ENCODE measurements around the gene KCNAB1. TPM values are rescaled to one million over a fixed set of nuclear protein-coding genes. Genes with fewer than 3 reads are reported as not detected.

Gene KCNAB1
- total and polyA plus RNA-seq, 10 of the 15 experiments (the other 5 are each of a cell fraction or from before 2014, with no cell fraction given), result 0.11 to 0.69 (median 0.43) TPM; not detected in 6

DNA sequence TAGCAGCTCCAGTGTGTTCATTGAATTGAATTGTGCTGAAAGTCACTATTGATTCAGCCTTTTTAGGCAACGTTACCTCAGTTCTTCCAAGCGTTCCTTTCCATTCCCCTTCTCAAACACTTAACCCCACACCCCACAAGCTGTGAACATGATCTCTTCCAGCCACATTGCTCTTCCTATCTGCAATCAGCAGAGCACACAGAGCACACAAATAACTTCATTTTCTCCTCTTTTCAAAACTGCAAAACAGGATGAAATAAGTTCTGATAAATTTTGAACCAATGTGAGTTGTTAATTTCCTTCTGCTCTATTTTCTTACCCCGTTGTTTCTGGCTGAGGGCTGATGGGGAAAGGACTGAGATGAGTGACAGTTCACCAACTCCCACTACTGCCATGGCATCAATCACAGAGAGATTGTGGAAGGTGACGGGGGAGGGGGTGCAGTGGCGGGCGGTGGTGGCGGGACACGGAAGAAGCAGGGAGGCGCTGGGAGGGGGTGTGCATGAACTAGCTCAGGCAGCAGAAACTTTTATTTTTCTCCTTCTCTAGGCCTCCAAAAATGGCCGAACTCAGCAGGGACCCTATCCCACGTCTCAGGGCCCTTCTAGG, 287.3 kb downstream of the KCNAB1 start:
- CTCF ChIA-PET, result interaction anchor here (0.6 to 1.6 kb wide), 3 partner anchors 25 to 794 kb away, joined by 3 to 4 read pairs (median 4); no protein-coding TSS in a partner anchor
- POLR2A ChIA-PET, result no interaction called here
- Histone ChIP-seq H3K27ac (ENCODE audit: control insufficient read depth, insufficient read depth) (no peak overlapping the region), H3K4me1 (ENCODE audit: control insufficient read depth, insufficient read depth, low read length) (no peaks in the 10 kb centered on the region), H3K4me2 (ENCODE audit: control insufficient read depth, insufficient read depth) (no peak overlapping the region), H3K9me3 (replicated peaks; ENCODE audit: control insufficient read depth, insufficient read depth, low read length) (no peaks in the 10 kb centered on the region), H3K4me3 (no peak overlapping the region), H3K36me3 (ENCODE audit: control insufficient read depth in 2 of 2, insufficient read depth in 2 of 2, low read length in 1 of 2) (no peaks in the 10 kb centered on the region), H3K9ac (ENCODE audit: control insufficient read depth, insufficient read depth, low read length) (no peak overlapping the region), H3K27me3 (replicated peaks in 1 of 2; ENCODE audit: control insufficient read depth in 2 of 2, insufficient read depth in 2 of 2, low read length in 1 of 2) (peaks cover 0 to 2% of the 10 kb centered on the region in 2 experiments; a peak in 1 of 4 replicates), H3K79me2 (ENCODE audit: control insufficient read depth, insufficient read depth, low read length) (no peaks in the 10 kb centered on the region), H2AFZ (ENCODE audit: control insufficient read depth, low read depth, low read length) (no peak overlapping the region), H4K20me1 (ENCODE audit: control insufficient read depth, insufficient read depth) (no peaks in the 10 kb centered on the region)
- in situ Hi-C loops (cut with MboI) (no loop called here), intact Hi-C loops (cut with micrococcal nuclease; ENCODE audit: unreplicated experiment) (no loop called here)
- FAIRE-seq (no peak), ATAC-seq (no peak), DNase-seq (ENCODE audit: low read depth, low spot score) (no peak)
- 41% methylated on average over 5 of the region's 11 CpGs for WGBS (ENCODE audit: insufficient coverage, insufficient replicate concordance, low lambda C conversion rate, missing lambda C conversion rate)
- SMC1A ChIA-PET (ENCODE audit: uncharacterized antibody, unreplicated experiment), result no interaction called here
- no TSS peak for BruUV-seq (replicated peaks)
- RAD21 ChIA-PET (ENCODE audit: unreplicated experiment), result no interaction called here
- TF ChIP-seq GABPA (IDR thresholded peaks at IDR 0.05; ENCODE audit: low read depth) (no peak), FOXM1 (IDR thresholded peaks at IDR 0.05; ENCODE audit: low read depth, low read length) (no peak), ELK1 (IDR thresholded peaks at IDR 0.05; ENCODE audit: low read depth, low read length) (no peak), ZNF217 (IDR thresholded peaks at IDR 0.05) (no peak), ZBTB40 (IDR thresholded peaks at IDR 0.05; ENCODE audit: borderline replicate concordance) (no peak), ZNF622 (IDR thresholded peaks at IDR 0.05) (no peak), CUX1 (IDR thresholded peaks at IDR 0.05; ENCODE audit: insufficient replicate concordance, low read depth, low read length) (no peak)
- TF ChIP-seq, protein P1, sequence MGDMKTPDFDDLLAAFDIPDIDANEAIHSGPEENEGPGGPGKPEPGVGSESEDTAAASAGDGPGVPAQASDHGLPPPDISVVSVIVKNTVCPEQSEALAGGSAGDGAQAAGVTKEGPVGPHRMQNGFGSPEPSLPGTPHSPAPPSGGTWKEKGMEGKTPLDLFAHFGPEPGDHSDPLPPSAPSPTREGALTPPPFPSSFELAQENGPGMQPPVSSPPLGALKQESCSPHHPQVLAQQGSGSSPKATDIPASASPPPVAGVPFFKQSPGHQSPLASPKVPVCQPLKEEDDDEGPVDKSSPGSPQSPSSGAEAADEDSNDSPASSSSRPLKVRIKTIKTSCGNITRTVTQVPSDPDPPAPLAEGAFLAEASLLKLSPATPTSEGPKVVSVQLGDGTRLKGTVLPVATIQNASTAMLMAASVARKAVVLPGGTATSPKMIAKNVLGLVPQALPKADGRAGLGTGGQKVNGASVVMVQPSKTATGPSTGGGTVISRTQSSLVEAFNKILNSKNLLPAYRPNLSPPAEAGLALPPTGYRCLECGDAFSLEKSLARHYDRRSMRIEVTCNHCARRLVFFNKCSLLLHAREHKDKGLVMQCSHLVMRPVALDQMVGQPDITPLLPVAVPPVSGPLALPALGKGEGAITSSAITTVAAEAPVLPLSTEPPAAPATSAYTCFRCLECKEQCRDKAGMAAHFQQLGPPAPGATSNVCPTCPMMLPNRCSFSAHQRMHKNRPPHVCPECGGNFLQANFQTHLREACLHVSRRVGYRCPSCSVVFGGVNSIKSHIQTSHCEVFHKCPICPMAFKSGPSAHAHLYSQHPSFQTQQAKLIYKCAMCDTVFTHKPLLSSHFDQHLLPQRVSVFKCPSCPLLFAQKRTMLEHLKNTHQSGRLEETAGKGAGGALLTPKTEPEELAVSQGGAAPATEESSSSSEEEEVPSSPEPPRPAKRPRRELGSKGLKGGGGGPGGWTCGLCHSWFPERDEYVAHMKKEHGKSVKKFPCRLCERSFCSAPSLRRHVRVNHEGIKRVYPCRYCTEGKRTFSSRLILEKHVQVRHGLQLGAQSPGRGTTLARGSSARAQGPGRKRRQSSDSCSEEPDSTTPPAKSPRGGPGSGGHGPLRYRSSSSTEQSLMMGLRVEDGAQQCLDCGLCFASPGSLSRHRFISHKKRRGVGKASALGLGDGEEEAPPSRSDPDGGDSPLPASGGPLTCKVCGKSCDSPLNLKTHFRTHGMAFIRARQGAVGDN (IDR thresholded peaks at IDR 0.05), result no peak
